ENCODE results near the gene KRT81.

KRT81 gene

DNA sequence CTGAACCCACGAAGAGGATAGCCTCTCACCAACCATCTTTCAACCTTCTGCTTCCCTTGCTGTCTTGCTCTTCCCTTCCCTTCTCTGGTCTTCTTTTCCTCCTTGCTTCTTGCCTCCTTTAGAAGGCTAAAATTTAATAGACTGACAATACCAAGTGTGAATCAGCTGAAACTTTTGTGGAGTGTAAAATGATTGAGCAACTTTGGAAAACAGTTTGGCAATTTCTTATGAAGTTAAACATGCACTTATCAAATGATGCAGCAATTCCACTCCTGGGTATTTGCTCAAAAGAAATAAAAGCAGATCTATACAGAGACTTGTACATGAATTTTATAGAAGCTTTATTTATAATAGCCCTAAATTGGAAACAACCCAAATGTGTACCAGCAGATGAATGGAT, 20.2 kb downstream of the KRT81 start:
- POLR2A ChIA-PET, result no interaction called here
- no peak for DNase-seq (ENCODE audit: extremely low spot score)
- TF ChIP-seq ELF4 (IDR thresholded peaks at IDR 0.05) (no peak), ARNT (IDR thresholded peaks at IDR 0.05) (no peak), FOXK2 (IDR thresholded peaks at IDR 0.05) (no peak), SUZ12 (IDR thresholded peaks at IDR 0.05) (no peak), SP1 (IDR thresholded peaks at IDR 0.05) (no peak), NFRKB (IDR thresholded peaks at IDR 0.05) (no peak), TARDBP (IDR thresholded peaks at IDR 0.05) (no peak), CTBP1 (IDR thresholded peaks at IDR 0.05; ENCODE audit: borderline replicate concordance) (no peak), FOXM1 (IDR thresholded peaks at IDR 0.05; ENCODE audit: borderline replicate concordance) (no peak), FOXA1 (IDR thresholded peaks at IDR 0.05) (no peak), L3MBTL2 (conservative IDR thresholded peaks at IDR 0.05) (no peak)
- TF ChIP-seq, protein P1, sequence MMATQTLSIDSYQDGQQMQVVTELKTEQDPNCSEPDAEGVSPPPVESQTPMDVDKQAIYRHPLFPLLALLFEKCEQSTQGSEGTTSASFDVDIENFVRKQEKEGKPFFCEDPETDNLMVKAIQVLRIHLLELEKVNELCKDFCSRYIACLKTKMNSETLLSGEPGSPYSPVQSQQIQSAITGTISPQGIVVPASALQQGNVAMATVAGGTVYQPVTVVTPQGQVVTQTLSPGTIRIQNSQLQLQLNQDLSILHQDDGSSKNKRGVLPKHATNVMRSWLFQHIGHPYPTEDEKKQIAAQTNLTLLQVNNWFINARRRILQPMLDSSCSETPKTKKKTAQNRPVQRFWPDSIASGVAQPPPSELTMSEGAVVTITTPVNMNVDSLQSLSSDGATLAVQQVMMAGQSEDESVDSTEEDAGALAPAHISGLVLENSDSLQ (IDR thresholded peaks at IDR 0.05), result no peak
- CTCF ChIA-PET, result no interaction called here

DNA sequence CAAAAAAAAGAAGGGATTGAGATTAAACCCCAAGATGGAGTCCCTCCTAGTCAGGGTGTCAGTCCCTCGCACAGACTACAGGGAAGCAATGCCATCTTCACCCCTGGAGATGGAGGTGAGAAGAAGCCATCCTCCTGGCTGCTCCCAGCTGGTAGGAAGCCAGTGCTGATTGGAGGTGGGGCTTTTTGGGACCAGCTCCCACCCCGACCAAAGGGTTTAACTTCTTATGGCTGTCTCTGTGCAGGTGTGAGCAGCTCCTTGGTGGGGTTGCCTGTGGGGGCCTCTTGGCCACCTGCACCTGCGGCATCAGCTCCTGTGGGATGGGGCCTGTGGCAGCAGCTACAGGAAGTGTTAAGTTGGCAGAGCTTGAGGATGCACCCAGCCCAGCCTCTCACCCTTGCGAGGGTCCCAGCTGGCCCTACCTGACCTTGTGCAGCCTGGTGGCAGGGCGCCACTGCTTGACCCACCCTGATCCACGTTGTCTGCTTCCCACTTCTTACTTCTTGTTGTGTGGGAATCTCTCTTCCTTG, 20.7 kb downstream of the KRT81 start:
- no peak for TF ChIP-seq ARNT (IDR thresholded peaks at IDR 0.05)
- TF ChIP-seq SUZ12 (IDR thresholded peaks at IDR 0.05), result no peak
- TF ChIP-seq TARDBP (IDR thresholded peaks at IDR 0.05), result no peak
- TF ChIP-seq ELF4 (IDR thresholded peaks at IDR 0.05), result no peak
- TF ChIP-seq CTBP1 (IDR thresholded peaks at IDR 0.05; ENCODE audit: borderline replicate concordance), result no peak
- TF ChIP-seq L3MBTL2 (conservative IDR thresholded peaks at IDR 0.05), result no peak
- TF ChIP-seq NFRKB (IDR thresholded peaks at IDR 0.05), result no peak
- TF ChIP-seq, protein P1 (IDR thresholded peaks at IDR 0.05), result no peak
- TF ChIP-seq LEF1 (IDR thresholded peaks at IDR 0.05; ENCODE audit: borderline replicate concordance), result no peak
- TF ChIP-seq HDGF (IDR thresholded peaks at IDR 0.05; ENCODE audit: borderline replicate concordance), result no peak
- no peak for TF ChIP-seq SP1 (IDR thresholded peaks at IDR 0.05)
- TF ChIP-seq FOXK2 (IDR thresholded peaks at IDR 0.05), result no peak
- no peak for TF ChIP-seq BHLHE40 (IDR thresholded peaks at IDR 0.05; ENCODE audit: borderline replicate concordance)
- TF ChIP-seq FOXM1 (IDR thresholded peaks at IDR 0.05; ENCODE audit: borderline replicate concordance), result no peak
- TF ChIP-seq ZNF384 (IDR thresholded peaks at IDR 0.05), result no peak
- no peak for TF ChIP-seq FOXA1 (IDR thresholded peaks at IDR 0.05)
- ChIA-PET POLR2A (no interaction called here), CTCF (interaction anchor here (1.6 to 2.6 kb wide), 2 partner anchors 9 to 114 kb away, joined by 5 to 17 read pairs; no protein-coding TSS in a partner anchor)
- no peak for DNase-seq (ENCODE audit: extremely low spot score)

DNA sequence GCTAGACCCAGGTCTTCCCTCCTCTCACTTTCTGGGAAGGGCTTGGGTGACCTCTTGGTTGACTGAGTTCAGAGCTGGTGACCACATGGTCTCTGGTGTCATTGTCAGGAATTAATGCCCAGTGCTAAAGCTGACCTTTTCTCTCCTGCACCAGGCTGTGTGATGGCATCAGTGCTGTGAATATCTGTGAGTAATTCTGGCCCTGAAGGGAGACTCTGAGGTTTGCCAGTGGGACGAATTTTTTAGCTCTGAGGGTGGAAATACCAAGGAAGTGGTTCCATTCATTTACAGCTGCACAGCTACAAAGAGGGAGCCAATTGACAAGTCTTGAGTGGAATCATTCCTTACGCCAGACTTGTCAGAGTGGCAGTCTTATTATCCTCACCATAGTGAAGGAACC, 23.1 kb downstream of the KRT81 start:
- POLR2A ChIA-PET, result no interaction called here
- CTCF ChIA-PET, result interaction anchor here (1.1 to 2.6 kb wide), 2 partner anchors 11 kb away, joined by 3 to 17 read pairs; no protein-coding TSS in a partner anchor
- TF ChIP-seq L3MBTL2 (conservative IDR thresholded peaks at IDR 0.05) (no peak), BHLHE40 (IDR thresholded peaks at IDR 0.05; ENCODE audit: borderline replicate concordance) (no peak), SUZ12 (IDR thresholded peaks at IDR 0.05) (no peak), NFRKB (IDR thresholded peaks at IDR 0.05) (no peak), HDGF (IDR thresholded peaks at IDR 0.05; ENCODE audit: borderline replicate concordance) (no peak), TARDBP (IDR thresholded peaks at IDR 0.05) (no peak), FOXM1 (IDR thresholded peaks at IDR 0.05; ENCODE audit: borderline replicate concordance) (no peak), FOXA1 (IDR thresholded peaks at IDR 0.05) (no peak), ARNT (IDR thresholded peaks at IDR 0.05) (no peak), ELF4 (IDR thresholded peaks at IDR 0.05) (no peak), FOXK2 (IDR thresholded peaks at IDR 0.05) (no peak), ZNF384 (IDR thresholded peaks at IDR 0.05) (no peak)
- TF ChIP-seq, protein P1 (IDR thresholded peaks at IDR 0.05), result no peak
- no peak for DNase-seq (ENCODE audit: extremely low spot score)

DNA sequence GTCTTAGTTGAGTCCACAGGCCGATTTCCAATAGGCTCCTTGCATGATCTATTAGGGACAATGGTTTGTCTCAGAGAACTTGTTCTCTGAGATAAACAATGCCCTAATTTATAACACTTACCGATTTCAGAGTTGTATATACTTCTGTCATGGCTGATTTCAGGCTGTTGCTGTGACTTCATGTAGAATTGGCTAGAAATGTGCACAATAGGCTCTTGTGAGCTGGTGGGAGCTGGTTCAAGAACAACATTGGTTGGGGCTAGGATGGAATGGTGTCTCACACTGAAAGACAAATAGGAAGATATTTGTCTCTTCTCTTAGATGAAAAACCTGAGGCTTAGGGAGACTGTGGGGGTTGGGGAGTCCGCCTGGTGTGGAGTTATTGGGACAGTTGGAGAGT, 23.6 kb downstream of the KRT81 start:
- ChIA-PET POLR2A (no interaction called here), CTCF (interaction anchor here (1.1 kb wide), 1 partner anchor 11 kb away, joined by 3 read pairs; no protein-coding TSS in a partner anchor)
- TF ChIP-seq FOXK2 (IDR thresholded peaks at IDR 0.05), result no peak
- no peak for TF ChIP-seq HDGF (IDR thresholded peaks at IDR 0.05; ENCODE audit: borderline replicate concordance)
- TF ChIP-seq CTBP1 (IDR thresholded peaks at IDR 0.05; ENCODE audit: borderline replicate concordance), result no peak
- TF ChIP-seq, protein P1 (IDR thresholded peaks at IDR 0.05), result no peak
- no peak for TF ChIP-seq TARDBP (IDR thresholded peaks at IDR 0.05)
- no peak for TF ChIP-seq SP1 (IDR thresholded peaks at IDR 0.05)
- TF ChIP-seq LEF1 (IDR thresholded peaks at IDR 0.05; ENCODE audit: borderline replicate concordance), result no peak
- no peak for TF ChIP-seq SUZ12 (IDR thresholded peaks at IDR 0.05)
- TF ChIP-seq NFRKB (IDR thresholded peaks at IDR 0.05), result no peak
- TF ChIP-seq BHLHE40 (IDR thresholded peaks at IDR 0.05; ENCODE audit: borderline replicate concordance), result no peak
- TF ChIP-seq ELF4 (IDR thresholded peaks at IDR 0.05), result no peak
- TF ChIP-seq FOXA1 (IDR thresholded peaks at IDR 0.05), result no peak
- TF ChIP-seq FOXM1 (IDR thresholded peaks at IDR 0.05; ENCODE audit: borderline replicate concordance), result no peak
- TF ChIP-seq ARNT (IDR thresholded peaks at IDR 0.05), result no peak
- no peak for TF ChIP-seq ZNF384 (IDR thresholded peaks at IDR 0.05)
- DNase-seq (ENCODE audit: extremely low spot score), result no peak

DNA sequence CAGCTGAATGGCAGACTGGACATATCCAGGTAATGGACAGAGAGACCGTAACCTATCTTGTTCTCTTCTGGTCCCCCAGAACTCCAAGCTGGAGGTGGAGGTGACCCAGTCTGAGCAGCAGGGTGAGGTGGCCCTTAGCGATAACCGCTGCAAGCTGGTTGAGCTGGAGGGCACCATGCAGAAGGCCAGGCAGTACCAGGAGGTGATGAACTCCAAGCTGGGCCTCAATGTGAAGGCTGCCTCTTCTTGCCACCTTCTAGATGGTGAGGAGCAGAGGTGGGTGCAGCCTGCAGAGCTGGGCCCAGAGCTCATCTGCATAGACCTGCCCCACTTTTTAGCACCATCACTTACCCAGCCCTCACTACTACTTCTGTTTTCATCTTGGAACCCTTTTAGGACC, 24.1 kb downstream of the KRT81 start:
- DNase-seq (ENCODE audit: extremely low spot score), result no peak
- ChIA-PET POLR2A (no interaction called here), CTCF (interaction anchor here (1.1 kb wide), 1 partner anchor 12 kb away, joined by 3 read pairs; no protein-coding TSS in a partner anchor)
- TF ChIP-seq FOXK2 (IDR thresholded peaks at IDR 0.05), result no peak
- no peak for TF ChIP-seq CTBP1 (IDR thresholded peaks at IDR 0.05; ENCODE audit: borderline replicate concordance)
- no peak for TF ChIP-seq L3MBTL2 (conservative IDR thresholded peaks at IDR 0.05)
- no peak for TF ChIP-seq ELF4 (IDR thresholded peaks at IDR 0.05)
- TF ChIP-seq, protein P1 (IDR thresholded peaks at IDR 0.05), result no peak
- TF ChIP-seq BHLHE40 (IDR thresholded peaks at IDR 0.05; ENCODE audit: borderline replicate concordance), result no peak
- TF ChIP-seq TARDBP (IDR thresholded peaks at IDR 0.05), result no peak
- TF ChIP-seq FOXM1 (IDR thresholded peaks at IDR 0.05; ENCODE audit: borderline replicate concordance), result no peak
- TF ChIP-seq ZNF384 (IDR thresholded peaks at IDR 0.05), result no peak
- TF ChIP-seq FOXA1 (IDR thresholded peaks at IDR 0.05), result no peak
- TF ChIP-seq HDGF (IDR thresholded peaks at IDR 0.05; ENCODE audit: borderline replicate concordance), result no peak
- TF ChIP-seq LEF1 (IDR thresholded peaks at IDR 0.05; ENCODE audit: borderline replicate concordance), result no peak
- no peak for TF ChIP-seq NFRKB (IDR thresholded peaks at IDR 0.05)
- no peak for TF ChIP-seq ARNT (IDR thresholded peaks at IDR 0.05)

All from HEK293T (cell line).